ENCODE data around the gene FSTL4. TPM values are rescaled to one million over a fixed set of nuclear protein-coding genes. Genes with fewer than 3 reads are reported as not detected.

The FSTL4 gene
- total RNA-seq, 1 donor from 2014 or later = 14.3 TPM

DNA sequence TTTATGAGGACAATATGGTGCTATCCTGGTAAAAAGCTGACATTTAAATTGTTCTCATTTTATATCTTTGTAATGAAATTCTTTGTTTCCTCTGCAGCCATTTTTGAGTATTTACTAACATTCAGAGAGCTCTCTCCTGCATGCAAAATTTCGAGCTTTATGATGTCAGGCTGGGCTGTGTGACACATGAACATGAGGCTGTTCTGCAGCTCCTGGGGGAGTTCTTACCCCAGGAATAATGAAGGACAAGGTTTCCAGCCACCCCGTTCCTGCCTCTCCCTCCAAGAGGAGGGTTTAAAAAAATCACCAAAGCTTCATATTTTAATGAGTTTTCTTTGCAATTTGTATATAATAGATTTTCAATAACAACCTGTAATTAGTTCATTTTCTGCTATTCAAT lies 308.2 kb downstream of the FSTL4 start:
- no peak overlapping the region for H3K4me3 Mint-ChIP-seq
- H3K27me3 Mint-ChIP-seq (ENCODE audit: low read depth) = no peaks in the 10 kb centered on the region
- no peaks in the 10 kb centered on the region for H3K4me1 Mint-ChIP-seq
- H3K36me3 Mint-ChIP-seq = no peaks in the 10 kb centered on the region
- no peaks in the 10 kb centered on the region for H3K9me3 Mint-ChIP-seq
- no peak overlapping the region for H3K27ac Mint-ChIP-seq
- TF ChIP-seq, protein P1, sequence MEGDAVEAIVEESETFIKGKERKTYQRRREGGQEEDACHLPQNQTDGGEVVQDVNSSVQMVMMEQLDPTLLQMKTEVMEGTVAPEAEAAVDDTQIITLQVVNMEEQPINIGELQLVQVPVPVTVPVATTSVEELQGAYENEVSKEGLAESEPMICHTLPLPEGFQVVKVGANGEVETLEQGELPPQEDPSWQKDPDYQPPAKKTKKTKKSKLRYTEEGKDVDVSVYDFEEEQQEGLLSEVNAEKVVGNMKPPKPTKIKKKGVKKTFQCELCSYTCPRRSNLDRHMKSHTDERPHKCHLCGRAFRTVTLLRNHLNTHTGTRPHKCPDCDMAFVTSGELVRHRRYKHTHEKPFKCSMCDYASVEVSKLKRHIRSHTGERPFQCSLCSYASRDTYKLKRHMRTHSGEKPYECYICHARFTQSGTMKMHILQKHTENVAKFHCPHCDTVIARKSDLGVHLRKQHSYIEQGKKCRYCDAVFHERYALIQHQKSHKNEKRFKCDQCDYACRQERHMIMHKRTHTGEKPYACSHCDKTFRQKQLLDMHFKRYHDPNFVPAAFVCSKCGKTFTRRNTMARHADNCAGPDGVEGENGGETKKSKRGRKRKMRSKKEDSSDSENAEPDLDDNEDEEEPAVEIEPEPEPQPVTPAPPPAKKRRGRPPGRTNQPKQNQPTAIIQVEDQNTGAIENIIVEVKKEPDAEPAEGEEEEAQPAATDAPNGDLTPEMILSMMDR (IDR thresholded peaks at IDR 0.05; ENCODE audit: unreplicated experiment) = no peak
- DNase-seq (ENCODE audit: low spot score in 2 of 2, unreplicated experiment in 2 of 2) = no peak

DNA sequence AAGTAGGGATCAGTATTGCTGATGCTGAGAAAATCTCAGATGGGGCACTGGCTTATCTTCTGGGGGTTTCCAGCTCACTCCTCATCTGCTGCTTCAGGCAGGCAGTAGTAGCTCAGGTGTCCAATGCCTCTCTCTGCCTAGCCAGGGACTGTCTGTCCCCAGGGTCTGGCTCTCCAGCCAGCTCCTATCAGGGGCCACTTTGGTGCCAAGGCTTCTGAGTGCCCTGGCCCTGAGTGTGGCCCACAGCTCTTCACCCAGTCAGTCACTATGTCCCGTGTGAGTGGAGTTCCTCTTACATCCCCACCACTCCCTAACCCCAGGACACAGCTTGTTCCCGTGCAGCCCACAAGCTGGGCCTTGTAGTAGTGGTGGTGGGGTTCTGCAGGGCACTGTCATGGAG lies 309.0 kb downstream of the FSTL4 start:
- no peaks in the 10 kb centered on the region for H3K9me3 Mint-ChIP-seq
- H3K4me1 Mint-ChIP-seq = no peaks in the 10 kb centered on the region
- no peaks in the 10 kb centered on the region for H3K27me3 Mint-ChIP-seq (ENCODE audit: low read depth)
- H3K36me3 Mint-ChIP-seq = no peaks in the 10 kb centered on the region
- TF ChIP-seq, protein P1 (IDR thresholded peaks at IDR 0.05; ENCODE audit: unreplicated experiment) = no peak
- H3K4me3 Mint-ChIP-seq = no peak overlapping the region
- H3K27ac Mint-ChIP-seq = no peak overlapping the region
- no peak for DNase-seq (ENCODE audit: low spot score in 2 of 2, unreplicated experiment in 2 of 2)

DNA sequence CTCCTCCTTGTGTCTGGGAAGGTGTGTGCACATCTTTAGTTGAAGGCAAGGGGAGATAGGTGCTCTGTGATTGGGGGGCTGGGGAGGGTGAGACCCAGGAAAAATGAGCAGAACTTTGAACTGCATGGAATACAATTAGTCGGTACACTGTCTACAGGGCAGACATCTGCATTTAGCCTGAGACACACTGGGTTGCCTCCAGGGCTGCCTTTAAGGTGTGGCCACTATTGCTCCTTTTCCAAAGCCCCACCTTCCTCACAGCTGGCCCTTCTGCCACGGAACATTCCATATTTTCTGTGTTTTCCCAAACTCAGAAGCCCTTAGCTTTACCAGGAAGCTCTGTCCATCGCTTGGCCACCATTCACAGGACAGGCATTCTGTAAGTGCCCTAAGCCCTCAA lies 312.6 kb downstream of the FSTL4 start:
- TF ChIP-seq, protein P1 (IDR thresholded peaks at IDR 0.05; ENCODE audit: unreplicated experiment) = no peak
- no peaks in the 10 kb centered on the region for H3K4me1 Mint-ChIP-seq
- no peaks in the 10 kb centered on the region for H3K27me3 Mint-ChIP-seq (ENCODE audit: low read depth)
- no peaks in the 10 kb centered on the region for H3K36me3 Mint-ChIP-seq
- no peaks in the 10 kb centered on the region for H3K9me3 Mint-ChIP-seq
- no peak overlapping the region for H3K27ac Mint-ChIP-seq
- H3K4me3 Mint-ChIP-seq = no peak overlapping the region
- no peak for DNase-seq (ENCODE audit: low spot score in 2 of 2, unreplicated experiment in 2 of 2)

DNA sequence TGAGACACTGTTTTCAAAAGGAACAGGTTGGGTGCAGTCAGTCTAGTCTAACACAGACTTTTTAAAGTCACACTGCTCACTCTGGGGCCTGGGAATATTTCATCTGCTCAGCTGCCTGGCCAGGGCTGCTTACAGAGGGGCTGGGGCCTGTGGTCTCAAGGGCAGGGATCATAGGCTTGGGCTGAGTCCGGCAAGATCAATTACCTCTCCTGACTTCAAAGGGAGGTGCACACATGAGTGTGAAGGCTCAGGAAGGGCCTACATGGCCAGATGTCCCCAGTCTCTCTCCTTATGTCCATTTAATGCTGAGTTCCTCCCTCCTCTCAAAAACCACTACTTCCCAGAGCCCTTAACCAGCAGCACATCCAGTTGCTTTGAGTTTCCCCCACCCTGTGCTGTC lies 313.3 kb downstream of the FSTL4 start:
- H3K27me3 Mint-ChIP-seq (ENCODE audit: low read depth) = no peaks in the 10 kb centered on the region
- no peaks in the 10 kb centered on the region for H3K36me3 Mint-ChIP-seq
- H3K27ac Mint-ChIP-seq = no peak overlapping the region
- no peaks in the 10 kb centered on the region for H3K4me1 Mint-ChIP-seq
- TF ChIP-seq, protein P1 (IDR thresholded peaks at IDR 0.05; ENCODE audit: unreplicated experiment) = no peak
- H3K4me3 Mint-ChIP-seq = no peak overlapping the region
- no peak for DNase-seq (ENCODE audit: low spot score in 2 of 2, unreplicated experiment in 2 of 2)
- no peaks in the 10 kb centered on the region for H3K9me3 Mint-ChIP-seq

DNA sequence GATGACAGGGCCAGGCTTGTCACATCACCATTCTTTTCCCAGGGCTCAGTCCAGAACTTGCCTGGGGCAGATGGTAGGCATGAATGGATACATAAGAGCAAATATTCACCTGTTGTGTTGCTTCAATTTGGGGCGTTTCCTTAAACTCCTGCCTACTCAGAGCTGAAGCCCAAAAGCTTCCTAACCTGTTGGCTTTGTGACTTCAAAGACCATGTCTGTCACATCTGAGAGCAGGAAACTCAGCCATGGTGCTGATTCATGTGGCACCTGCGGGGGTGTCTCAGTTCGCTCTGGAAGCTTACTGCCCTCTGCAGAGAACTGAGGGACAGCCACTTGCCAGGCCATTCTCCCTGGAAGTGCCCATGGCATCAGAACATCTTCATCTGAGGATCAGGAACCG lies 313.9 kb downstream of the FSTL4 start:
- H3K36me3 Mint-ChIP-seq = no peaks in the 10 kb centered on the region
- no peaks in the 10 kb centered on the region for H3K9me3 Mint-ChIP-seq
- no peak overlapping the region for H3K4me3 Mint-ChIP-seq
- H3K27me3 Mint-ChIP-seq (ENCODE audit: low read depth) = no peaks in the 10 kb centered on the region
- no peak overlapping the region for H3K27ac Mint-ChIP-seq
- no peak for DNase-seq (ENCODE audit: low spot score in 2 of 2, unreplicated experiment in 2 of 2)
- H3K4me1 Mint-ChIP-seq = no peaks in the 10 kb centered on the region
- TF ChIP-seq, protein P1 (IDR thresholded peaks at IDR 0.05; ENCODE audit: unreplicated experiment) = no peak

DNA sequence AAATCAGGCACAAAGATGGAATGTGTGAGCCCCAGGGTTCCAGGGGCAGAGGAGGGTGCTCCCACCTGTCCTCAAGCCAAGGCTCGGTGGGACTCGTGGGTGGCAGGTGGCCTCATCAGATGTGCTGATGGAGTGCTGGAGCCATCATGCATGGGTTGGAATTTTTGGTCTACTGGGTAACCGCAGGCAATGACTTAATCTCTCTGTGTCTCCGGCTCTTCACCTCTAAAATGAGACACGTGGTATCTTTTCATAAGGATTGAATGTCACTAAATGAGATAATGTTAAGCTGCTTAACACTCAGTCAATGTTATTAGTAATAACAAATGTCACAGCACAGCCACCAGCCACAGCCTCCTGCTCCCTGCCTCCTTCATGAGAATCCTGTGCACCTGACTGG lies 315.0 kb downstream of the FSTL4 start:
- Mint-ChIP-seq H3K4me1 (no peaks in the 10 kb centered on the region), H3K36me3 (no peaks in the 10 kb centered on the region), H3K27me3 (ENCODE audit: low read depth) (no peaks in the 10 kb centered on the region), H3K9me3 (no peaks in the 10 kb centered on the region), H3K27ac (no peak overlapping the region), H3K4me3 (no peak overlapping the region)
- no peak for DNase-seq (ENCODE audit: low spot score in 2 of 2, unreplicated experiment in 2 of 2)
- TF ChIP-seq, protein P1 (IDR thresholded peaks at IDR 0.05; ENCODE audit: unreplicated experiment) = no peak
